ENCODE measurements around the gene ANKRD6. TPM values are rescaled to one million over a fixed set of nuclear protein-coding genes. Genes with fewer than 3 reads are reported as not detected.

Gene ANKRD6
- total RNA-seq, 1 experiment from 2014 or later: 5.6 TPM

DNA sequence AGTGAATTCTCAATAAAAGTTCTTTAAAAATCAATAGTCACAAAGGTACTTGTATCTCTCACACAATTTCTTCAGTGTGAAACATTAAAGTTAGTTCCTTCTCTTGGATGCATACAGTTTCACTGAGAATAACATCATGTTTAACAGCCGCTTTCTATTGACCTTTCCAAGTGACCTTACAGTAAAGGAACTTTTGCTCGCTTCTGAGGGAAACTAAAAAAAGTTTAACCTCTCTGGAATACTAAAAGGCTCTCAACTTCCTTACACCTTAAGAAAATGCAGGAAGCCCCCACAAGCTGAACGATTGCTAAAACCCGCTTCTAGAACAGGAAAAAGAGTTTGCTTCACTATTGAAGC is 22.2 kb upstream of the ANKRD6 start:
- Histone ChIP-seq H4K5ac (ENCODE audit: insufficient read length, low read depth, low read length) (no peak overlapping the region), H2BK15ac (ENCODE audit: low read depth, low read length) (no peak overlapping the region), H3K9ac (ENCODE audit: extremely low read depth, insufficient read length, low read length) (no peak overlapping the region), H3K23me2 (ENCODE audit: insufficient read length, low read depth, low read length, poor library complexity, severe bottlenecking) (peaks cover 23% of the 10 kb centered on the region), H2AFZ (ENCODE audit: low read length) (no peak overlapping the region), H3T11ph (ENCODE audit: low read length) (no peak overlapping the region), H3K27ac (ENCODE audit: insufficient read length, low read depth, low read length) (no peak overlapping the region), H3K79me2 (ENCODE audit: insufficient read depth, low read length) (no peaks in the 10 kb centered on the region; the same call in 1 of the 2 replicates), H2BK12ac (ENCODE audit: insufficient read length, low read depth, low read length) (no peak overlapping the region), H2BK5ac (ENCODE audit: insufficient read length, low read length) (no peak overlapping the region), H3K9me3 (ENCODE audit: control insufficient read depth, low read depth, low read length) (no peaks in the 10 kb centered on the region), H4K8ac (replicated peaks; ENCODE audit: insufficient read length, low read depth, low read length) (no peak overlapping the region), H3K79me1 (ENCODE audit: insufficient read depth, low read depth, low read length, poor library complexity, severe bottlenecking) (no peaks in the 10 kb centered on the region), H3K4ac (ENCODE audit: low read depth, low read length) (no peak overlapping the region), H3K18ac (ENCODE audit: insufficient read length, low read depth, low read length) (no peak overlapping the region), H3K27me3 (ENCODE audit: insufficient read depth, low read length) (peaks cover 5% of the 10 kb centered on the region; the same call in 1 of the 2 replicates), H3K4me2 (ENCODE audit: insufficient read depth, insufficient read length, low read length) (peak overlapping the region; percentile 97), H4K20me1 (ENCODE audit: control insufficient read depth, insufficient read depth, insufficient read length) (no peaks in the 10 kb centered on the region), H2BK120ac (ENCODE audit: low read depth, low read length, poor library complexity, severe bottlenecking) (no peak overlapping the region), H2AK5ac (ENCODE audit: insufficient read length, low read length) (no peak overlapping the region), H3K56ac (ENCODE audit: insufficient read length, low read depth, low read length) (no peak overlapping the region), H3K23ac (ENCODE audit: insufficient read length, low read depth, low read length) (no peak overlapping the region), H3K4me1 (ENCODE audit: insufficient read depth, low read length) (peaks cover 9% of the 10 kb centered on the region), H4K91ac (ENCODE audit: insufficient read length, low read depth, low read length) (no peak overlapping the region), H3K14ac (ENCODE audit: insufficient read depth, low read length) (no peak overlapping the region), H2BK20ac (ENCODE audit: low read depth, low read length, poor library complexity, severe bottlenecking) (no peak overlapping the region)
- H3K9me3 Mint-ChIP-seq: no peaks in the 10 kb centered on the region; a peak in 1 of 5 replicates
- H3K27me3 Mint-ChIP-seq (ENCODE audit: low read depth): peaks cover 62% of the 10 kb centered on the region
- peaks cover 45 to 50% of the 10 kb centered on the region in 2 experiments for H3K4me1 Mint-ChIP-seq
- peak overlapping the region; percentile 79 to 90 for H3K4me3 Mint-ChIP-seq
- H3K27ac Mint-ChIP-seq: peak overlapping the region in 1 of 3 experiments; percentile 40; a peak in 1 of 7 replicates
- no CpG with 5 or more reads among the region's 4 CpGs for WGBS (ENCODE audit: extremely low coverage, insufficient read length, low lambda C conversion rate)
- no peak for DNase-seq
- no peaks in the 10 kb centered on the region for H3K36me3 Mint-ChIP-seq (ENCODE audit: insufficient read depth in 1 of 3, low read depth in 3 of 3)
- TF ChIP-seq, protein P1, sequence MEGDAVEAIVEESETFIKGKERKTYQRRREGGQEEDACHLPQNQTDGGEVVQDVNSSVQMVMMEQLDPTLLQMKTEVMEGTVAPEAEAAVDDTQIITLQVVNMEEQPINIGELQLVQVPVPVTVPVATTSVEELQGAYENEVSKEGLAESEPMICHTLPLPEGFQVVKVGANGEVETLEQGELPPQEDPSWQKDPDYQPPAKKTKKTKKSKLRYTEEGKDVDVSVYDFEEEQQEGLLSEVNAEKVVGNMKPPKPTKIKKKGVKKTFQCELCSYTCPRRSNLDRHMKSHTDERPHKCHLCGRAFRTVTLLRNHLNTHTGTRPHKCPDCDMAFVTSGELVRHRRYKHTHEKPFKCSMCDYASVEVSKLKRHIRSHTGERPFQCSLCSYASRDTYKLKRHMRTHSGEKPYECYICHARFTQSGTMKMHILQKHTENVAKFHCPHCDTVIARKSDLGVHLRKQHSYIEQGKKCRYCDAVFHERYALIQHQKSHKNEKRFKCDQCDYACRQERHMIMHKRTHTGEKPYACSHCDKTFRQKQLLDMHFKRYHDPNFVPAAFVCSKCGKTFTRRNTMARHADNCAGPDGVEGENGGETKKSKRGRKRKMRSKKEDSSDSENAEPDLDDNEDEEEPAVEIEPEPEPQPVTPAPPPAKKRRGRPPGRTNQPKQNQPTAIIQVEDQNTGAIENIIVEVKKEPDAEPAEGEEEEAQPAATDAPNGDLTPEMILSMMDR (conservative IDR thresholded peaks at IDR 0.05): no peak
